GM12875 (cell line): ENCODE data around the gene SLC35F2.

Source experiments
- H3K4me3 ChIP-seq: one replicate; pipeline ENCODE4 v1.5.1; 2011; ENCODE audit warnings: low read depth, low read length, control low read depth
- CTCF ChIP-seq: IDR thresholded peaks from 2 replicates; pipeline ENCODE4 v1.5.1; 2011; ENCODE audit warnings: low read depth, mild to moderate bottlenecking, control low read depth, inconsistent platforms, low read length, moderate library complexity, borderline replicate concordance; ENCODE audit not compliant: insufficient read depth

The SLC35F2 gene

GRCh38 chr11:107851704-107852310 lies 6.8 kb downstream of the SLC35F2 start:
- TF ChIP-seq CTCF: no peak
- no peak overlapping the region for H3K4me3 ChIP-seq

DNA sequence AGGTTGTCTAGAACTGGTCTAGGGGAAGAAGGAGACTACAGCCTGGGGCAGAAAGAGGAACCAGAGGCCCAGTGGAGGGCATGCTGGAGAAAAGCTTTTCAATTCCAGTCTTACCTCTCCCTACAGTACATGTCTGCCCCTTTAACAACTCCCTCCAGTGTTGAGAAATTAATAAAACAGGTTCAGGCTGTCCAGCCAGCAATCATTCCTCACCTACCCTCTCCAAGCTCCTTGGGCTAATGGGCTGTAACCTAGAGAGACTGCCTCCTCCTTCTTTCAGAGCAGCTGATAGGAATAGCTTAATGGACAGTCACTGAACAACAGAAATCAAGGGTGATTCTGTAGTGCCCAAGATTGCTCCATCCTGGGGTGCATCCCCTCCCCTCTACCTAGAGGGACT lies 8.8 kb downstream of the SLC35F2 start:
- no peak for TF ChIP-seq CTCF
- H3K4me3 ChIP-seq: no peak overlapping the region

- TF ChIP-seq CTCF: no peak
- H3K4me3 ChIP-seq: no peak overlapping the region
These were observed 10.2 kb downstream of the SLC35F2 start for GRCh38 chr11:107848345-107848744.

- no peak for TF ChIP-seq CTCF
- no peak overlapping the region for H3K4me3 ChIP-seq
These were observed 11.4 kb downstream of the SLC35F2 start for GRCh38 chr11:107847184-107847583.

DNA sequence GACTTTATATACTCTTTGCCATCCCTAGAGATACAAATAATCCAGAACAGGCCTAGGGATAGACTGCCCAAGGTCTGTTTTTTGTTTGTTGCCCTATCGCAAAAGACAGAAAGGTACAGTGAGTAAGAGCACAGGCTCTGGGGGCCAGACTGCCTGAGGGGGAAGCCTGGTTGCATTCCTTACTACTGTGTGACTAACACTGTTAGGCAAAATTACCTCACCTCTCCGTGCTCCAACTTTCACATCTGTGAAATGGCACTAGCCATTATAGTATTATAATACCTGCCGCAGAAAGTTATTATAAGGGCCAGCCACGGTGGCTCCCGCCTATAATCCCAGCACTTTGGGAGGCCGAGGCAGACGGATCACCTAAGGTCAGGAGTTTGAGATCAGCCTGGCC lies 14.5 kb downstream of the SLC35F2 start:
- H3K4me3 ChIP-seq: no peak overlapping the region
- TF ChIP-seq CTCF: no peak

- TF ChIP-seq CTCF: no peak
- no peak overlapping the region for H3K4me3 ChIP-seq
These were observed 16.0 kb downstream of the SLC35F2 start for GRCh38 chr11:107842412-107843100.

- TF ChIP-seq CTCF: no peak
- no peak overlapping the region for H3K4me3 ChIP-seq
These were observed 18.5 kb downstream of the SLC35F2 start for GRCh38 chr11:107840129-107840484.
